ENCODE measurements around the gene COL1A1. TPM values are rescaled to one million over a fixed set of nuclear protein-coding genes. Genes with fewer than 3 reads are reported as not detected.

The COL1A1 gene
- total and polyA plus RNA-seq, 2 of the 13 experiments (the other 11 are each of a cell fraction or from before 2014, with no cell fraction given) = 0.05 TPM; not detected in 1

GRCh38 chr17:50200457-50201275 is 765 bp downstream of the COL1A1 start (continued):
- TF ChIP-seq THAP9 (CRISPR knock-in tag; IDR thresholded peaks at IDR 0.05; ENCODE audit: borderline replicate concordance) (peak; percentile 57; the same call in 1 of the 2 replicates), CENPX (CRISPR knock-in tag; IDR thresholded peaks at IDR 0.05) (no peak), KMT2A (CRISPR knock-in tag; IDR thresholded peaks at IDR 0.05) (no peak), REPIN1 (CRISPR knock-in tag; IDR thresholded peaks at IDR 0.05; ENCODE audit: borderline replicate concordance, low read depth) (peak; percentile 51; the same call in 1 of the 2 replicates), IKZF5 (CRISPR knock-in tag; IDR thresholded peaks at IDR 0.05) (peak; percentile 70), RNF2 (conservative IDR thresholded peaks at IDR 0.05; ENCODE audit: low read depth) (0 out of 2 replicates have a peak, but pooled peaks have one; percentile 39), FOXC1 (CRISPR knock-in tag; IDR thresholded peaks at IDR 0.05; ENCODE audit: borderline replicate concordance) (no peak), TEF (CRISPR knock-in tag; IDR thresholded peaks at IDR 0.05) (no peak), HOMEZ (CRISPR knock-in tag; IDR thresholded peaks at IDR 0.05; ENCODE audit: low read depth) (no peak), TFDP1 (CRISPR knock-in tag; IDR thresholded peaks at IDR 0.05; ENCODE audit: borderline replicate concordance) (peak; percentile 53; the same call in 1 of the 2 replicates), ZNF713 (CRISPR knock-in tag; IDR thresholded peaks at IDR 0.05) (no peak), ZBTB44 (CRISPR knock-in tag; IDR thresholded peaks at IDR 0.05) (peak; percentile 12; the same call in 1 of the 2 replicates), ZNF768 (CRISPR knock-in tag; IDR thresholded peaks at IDR 0.05) (peak; percentile 48; the same call in 1 of the 2 replicates), RBM22 (optimal IDR thresholded peaks at IDR 0.05; ENCODE audit: low read length) (no peak), ZNF333 (CRISPR knock-in tag; IDR thresholded peaks at IDR 0.05; ENCODE audit: borderline replicate concordance) (peak; percentile 91; the same call in 1 of the 2 replicates), ZFP91 (CRISPR knock-in tag; IDR thresholded peaks at IDR 0.05; ENCODE audit: borderline replicate concordance) (peak; percentile 86)
